Psoas muscle (tissue), 8 donors: ENCODE data around the gene INPP5K. TPM values are rescaled to one million over a fixed set of nuclear protein-coding genes. Genes with fewer than 3 reads are reported as not detected.

Experiments
- ATAC-seq, 4 donors: fragments of 200-7000 bp; cut with Tn5 transposase; one replicate each; pipeline ENCODE4 v1.9.1; 2020; ENCODE audit warnings: moderate library complexity in 3 of 4, mild to moderate bottlenecking in 2 of 4
- DNase-seq, 2 donors: peaks; one replicate each; pipeline ENCODE4 v3.0.0-alpha.2; 2020
- H3K27ac ChIP-seq: fragments of 200-600 bp; one replicate; pipeline ENCODE4 v1.8.0; 2022
- H3K27me3 ChIP-seq, 3 donors: fragments of 200-600 bp in 1 of 3; one replicate each; pipeline versions ENCODE4 v1.6.1 to v1.8.0; 2013 to 2022; ENCODE audit warnings: low read length in 2 of 3, mild to moderate bottlenecking in 2 of 3, moderate library complexity in 1 of 3; ENCODE audit not compliant: insufficient read depth in 3 of 3
- H3K36me3 ChIP-seq, 2 donors: fragments of 200-600 bp in 1 of 2; one replicate each; pipeline versions ENCODE4 v1.6.1 to v1.8.0; 2013 to 2022; ENCODE audit warnings: low read depth in 1 of 2, mild to moderate bottlenecking in 1 of 2, moderate library complexity in 1 of 2; ENCODE audit not compliant: insufficient read depth in 1 of 2
- H3K4me1 ChIP-seq: fragments of 200-600 bp; one replicate; pipeline ENCODE4 v1.8.0; 2022
- H3K4me3 ChIP-seq: fragments of 200-600 bp; one replicate; pipeline ENCODE4 v1.8.0; 2022; ENCODE audit warnings: mild to moderate bottlenecking
- H3K9me3 ChIP-seq: fragments of 200-600 bp; one replicate; pipeline ENCODE4 v1.8.0; 2022
- CTCF ChIP-seq: fragments of 200-600 bp; IDR thresholded peaks from one replicate; pipeline ENCODE4 v1.8.0; 2022; ENCODE audit warnings: antibody characterized with exemption
- WGBS, 3 donors: extraction: QIAGEN DNeasy Blood & Tissue Kit; methylation state at CpG; one replicate each; pipeline versions ENCODE4 v1.1.6 to v1.1.7; 2013; 5-methylcytosine and 5-hydroxymethylcytosine counted together
- intact Hi-C, 2 donors: fragments of 100-400 bp; cut with DNase I; formaldehyde crosslinking; loops; one replicate each; pipeline versions ENCODE4 v1.11.0 to v1.14.2; 2022
- polyA plus RNA-seq, 3 donors: library from polyadenylated mRNA; stranded (reverse); fragments of 200-250 nt; gene quantifications; one replicate each; pipeline ENCODE4 v1.2.3, GENCODE V29; 2013
- total RNA-seq, 4 donors: library from RNA; stranded (reverse); fragmentation: NEBNext Ultra II Directional in 2 of 4; extraction: Animal tissue kit (Norgen Biotek cat#: 25700) in 2 of 4; gene quantifications; one replicate each; pipeline versions ENCODE4 v1.2.1 to v1.2.4, GENCODE V29; 2021 to 2023
- donor health status: healthy with polysubstance abuse.
- donor health status: DM: no; HTN: no; CAD: no; lungs with moderate emphysema.
- donor health status: Bipolar disorder and iron deficiency.
- donor health status: healthy.
- donor health status: DM: yes; HTN: yes; CAD: no.
- donor health status: DM: no; HTN: no; CAD: no.
- donor health status: DM: no; HTN: no; CAD: no.
- donor health status: DM: yes; HTN: yes; CAD: no.

INPP5K gene
- total and polyA plus RNA-seq, 7 donors: 25.6 to 45.4 (median 38.9) TPM

GRCh38 chr17:1481736-1482135 is 34.7 kb downstream of the INPP5K start:
- no peak overlapping the region for H3K27ac ChIP-seq
- peaks cover 14% of the 10 kb centered on the region for H3K4me1 ChIP-seq
- DNase-seq (no peak), ATAC-seq (no peak)
- H3K36me3 ChIP-seq: peaks cover 0 to 60% of the 10 kb centered on the region in 2 donors
- H3K27me3 ChIP-seq: no peaks in the 10 kb centered on the region
- no peak for TF ChIP-seq CTCF
- WGBS, 3 donors: 67 to 81% (median 75%) methylated on average over 11 of the region's 11 CpGs
- no peak overlapping the region for H3K4me3 ChIP-seq
- H3K9me3 ChIP-seq: no peaks in the 10 kb centered on the region
- intact Hi-C loops: no loop called here

- no peak overlapping the region for H3K27ac ChIP-seq
- H3K36me3 ChIP-seq: peaks cover 0 to 67% of the 10 kb centered on the region in 2 donors
Observed at GRCh38 chr17:1480747-1481465, 35.5 kb downstream of the INPP5K start.

GRCh38 chr17:1478418-1478817 is 38.0 kb downstream of the INPP5K start:
- DNase-seq (no peak), ATAC-seq (no peak)
- Histone ChIP-seq H3K36me3 (peaks cover 0 to 86% of the 10 kb centered on the region in 2 donors), H3K9me3 (no peaks in the 10 kb centered on the region), H3K27ac (no peak overlapping the region), H3K4me1 (peaks cover 4% of the 10 kb centered on the region), H3K27me3 (no peaks in the 10 kb centered on the region), H3K4me3 (no peak overlapping the region)
- 90 to 91% (median 90%) methylated on average over 26 of the region's 26 CpGs for WGBS, 3 donors
- intact Hi-C loops: no loop called here
- no peak for TF ChIP-seq CTCF

More at GRCh38 chr17:1480747-1481465, 35.5 kb downstream of the INPP5K start:
- DNase-seq (no peak), ATAC-seq (no peak)
- no peaks in the 10 kb centered on the region for H3K27me3 ChIP-seq
- intact Hi-C loops: no loop called here
- peaks cover 11% of the 10 kb centered on the region for H3K4me1 ChIP-seq
- WGBS, 3 donors: 82 to 85% (median 84%) methylated on average over 18 of the region's 18 CpGs
- no peaks in the 10 kb centered on the region for H3K9me3 ChIP-seq
- H3K4me3 ChIP-seq: no peak overlapping the region
- no peak for TF ChIP-seq CTCF

- DNase-seq (no peak), ATAC-seq (no peak)
- Histone ChIP-seq H3K36me3 (peaks cover 0 to 95% of the 10 kb centered on the region in 2 donors), H3K9me3 (no peaks in the 10 kb centered on the region), H3K27me3 (no peaks in the 10 kb centered on the region), H3K27ac (no peak overlapping the region), H3K4me1 (no peaks in the 10 kb centered on the region), H3K4me3 (no peak overlapping the region)
- intact Hi-C loops: no loop called here
- no peak for TF ChIP-seq CTCF
- WGBS, 3 donors: 81 to 85% (median 81%) methylated on average over 15 of the region's 15 CpGs
Observed at GRCh38 chr17:1475321-1475854, 41.0 kb downstream of the INPP5K start.
